Adrenal gland (tissue), 5 donors: ENCODE results near the gene BMERB1.

Experiments
- CTCF ChIP-seq, 6 experiments: fragments of 450-650 bp in 4 of 6; fragments of 200-600 bp in 2 of 6; sonication (generic) in 1 of 6; IDR thresholded peaks; 1 replicate in 5 of 6; 2 replicates in 1 of 6; pipeline versions ENCODE4 v1.5.1 to v1.8.0; 2016 to 2021; ENCODE audit warnings: antibody characterized with exemption in 6 of 6, mild to moderate bottlenecking in 2 of 6, moderate library complexity in 1 of 6
- POLR2A ChIP-seq, 2 donors: fragments of 450-650 bp; IDR thresholded peaks; one replicate each; pipeline ENCODE4 v1.6.1; 2017; ENCODE audit warnings: antibody characterized with exemption in 2 of 2, mild to moderate bottlenecking in 2 of 2, moderate library complexity in 1 of 2
- donor health status: DM: no; HTN: no; CAD: no.

- TF ChIP-seq CTCF (IDR thresholded peaks at IDR 0.05): no peak
- no peak for TF ChIP-seq POLR2A (IDR thresholded peaks at IDR 0.05)
Measured at GRCh38 chr16:15486661-15487060, 52.3 kb downstream of the BMERB1 start.
